ENCODE measurements around the gene ABCC4.
"Not testable (repeated sequence)": the region's sequence is repeated elsewhere in the genome, so short reads cannot be mapped to it uniquely, and the experiment has no call there.

ABCC4 gene

GRCh38 chr13:95226932-95227695 lies 74.1 kb downstream of the ABCC4 start:
- DNase-seq: no peak

DNA sequence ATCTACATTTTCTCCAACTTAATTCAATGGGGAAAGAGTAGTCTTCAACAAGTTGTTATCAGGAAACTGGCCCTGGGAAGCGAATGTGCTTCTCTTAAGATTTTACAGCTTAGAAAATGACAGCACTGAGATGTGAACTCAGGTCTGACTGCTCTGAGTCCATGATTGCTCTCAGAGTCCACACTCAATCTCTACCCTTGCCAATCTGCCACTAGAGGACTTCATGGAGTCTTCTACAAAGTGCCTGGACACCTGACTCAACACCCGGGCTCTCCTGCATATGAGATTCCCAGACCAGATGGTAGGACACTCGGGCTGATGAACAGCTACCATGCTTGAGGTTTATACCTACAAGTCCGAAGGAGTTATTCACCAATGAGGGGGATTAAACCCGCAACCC lies 74.8 kb downstream of the ABCC4 start:
- no peak for DNase-seq

DNA sequence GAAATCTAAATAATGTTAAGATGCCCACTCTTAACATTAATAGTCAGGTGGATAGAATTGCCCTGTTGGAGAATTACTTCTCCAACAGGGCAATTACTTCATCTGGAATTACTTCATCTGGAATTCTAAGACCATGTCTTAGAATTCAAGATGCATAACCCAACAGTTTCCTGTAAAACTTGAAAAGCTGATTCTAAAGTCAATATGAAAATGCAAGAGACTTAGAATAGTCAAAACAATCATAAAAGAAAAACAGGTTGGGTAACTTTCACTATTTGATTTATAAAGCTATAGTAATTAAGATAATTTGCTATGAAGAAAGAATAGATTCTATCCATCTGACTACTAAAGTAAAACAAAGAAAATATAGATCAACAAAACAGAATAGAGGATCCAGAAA lies 75.2 kb downstream of the ABCC4 start:
- DNase-seq: no peak

DNA sequence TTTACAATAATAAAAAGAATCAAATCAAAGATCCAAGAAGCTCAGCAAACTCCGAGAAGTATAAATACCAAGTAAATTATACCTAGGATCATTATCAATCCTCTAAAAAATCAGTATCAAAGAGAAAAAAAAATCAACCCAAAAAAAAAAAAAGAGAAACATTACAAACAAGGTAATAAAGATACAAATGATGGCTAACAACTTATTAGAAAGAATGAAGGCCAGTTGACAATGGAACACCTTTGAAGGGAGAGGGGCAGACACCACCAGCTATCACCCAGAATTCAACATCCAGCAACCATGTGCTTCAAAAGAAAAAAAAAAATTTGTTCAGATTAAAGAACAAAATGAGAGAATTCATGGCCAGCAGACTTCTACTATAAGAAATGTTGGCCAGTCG lies 77.2 kb downstream of the ABCC4 start:
- DNase-seq: no peak

DNA sequence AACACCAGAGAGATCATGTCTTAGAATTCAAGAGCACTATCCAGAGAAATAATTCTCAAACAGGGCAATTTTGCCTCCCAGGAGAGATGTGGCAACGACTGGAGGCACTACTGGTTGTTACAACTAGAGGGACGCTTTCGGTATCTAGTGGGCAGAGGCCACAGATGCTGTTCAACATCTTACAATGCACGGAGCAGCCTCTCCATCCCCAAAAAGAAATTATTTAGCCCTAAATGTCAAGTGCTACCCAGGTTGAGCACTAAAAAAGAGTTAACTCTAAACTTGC lies 78.6 kb downstream of the ABCC4 start:
- DNase-seq: no peak

- DNase-seq: no peak
Observed at GRCh38 chr13:95221971-95222732, 79.1 kb downstream of the ABCC4 start.

GRCh38 chr13:95220611-95221010 lies 80.6 kb downstream of the ABCC4 start:
- DNase-seq: no peak

GRCh38 chr13:95217920-95218830 lies 83.1 kb downstream of the ABCC4 start:
- no peak for DNase-seq

GRCh38 chr13:95216182-95216581 lies 85.1 kb downstream of the ABCC4 start:
- DNase-seq: no peak

DNA sequence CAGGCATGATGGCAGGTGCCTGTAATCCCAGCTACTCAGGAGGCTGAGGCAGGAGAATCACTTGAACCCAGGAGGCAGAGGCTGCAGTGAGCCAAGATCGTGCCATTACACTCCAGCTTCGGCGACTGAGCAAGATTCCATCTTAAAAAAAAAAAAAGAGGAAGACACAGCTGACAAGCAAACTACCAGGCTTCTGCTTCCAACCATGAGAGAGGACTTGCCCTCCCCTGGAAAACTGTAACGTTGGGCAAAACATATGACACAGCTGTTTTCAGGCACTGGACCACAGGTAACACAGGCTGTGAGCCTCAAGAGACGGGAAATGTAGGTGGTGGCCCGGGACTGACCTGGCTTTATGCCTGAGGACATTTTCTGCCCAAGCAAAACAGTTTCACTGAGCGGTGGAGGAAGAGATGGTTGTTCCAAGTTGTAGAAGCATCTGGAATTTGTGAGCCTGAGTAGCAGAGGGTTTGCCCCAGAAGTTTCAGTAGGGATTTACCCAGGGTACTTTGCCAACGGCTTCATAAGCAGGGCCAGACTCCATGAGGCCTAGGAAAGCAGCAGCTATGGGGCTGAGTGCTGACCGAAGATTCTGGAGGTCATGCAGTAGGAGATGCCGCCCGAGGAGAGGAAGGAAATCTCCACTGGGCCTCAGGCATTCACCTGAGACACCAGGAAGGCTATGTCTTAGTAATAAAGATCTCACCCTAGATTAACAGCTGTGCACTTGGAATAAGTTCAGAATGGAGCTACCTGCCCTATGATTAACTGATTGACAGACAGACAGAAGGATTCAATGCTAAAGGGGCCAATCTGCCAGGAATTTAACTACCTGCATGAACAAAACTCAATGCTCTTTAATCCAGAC lies 88.0 kb downstream of the ABCC4 start:
- DNase-seq: no peak

DNA sequence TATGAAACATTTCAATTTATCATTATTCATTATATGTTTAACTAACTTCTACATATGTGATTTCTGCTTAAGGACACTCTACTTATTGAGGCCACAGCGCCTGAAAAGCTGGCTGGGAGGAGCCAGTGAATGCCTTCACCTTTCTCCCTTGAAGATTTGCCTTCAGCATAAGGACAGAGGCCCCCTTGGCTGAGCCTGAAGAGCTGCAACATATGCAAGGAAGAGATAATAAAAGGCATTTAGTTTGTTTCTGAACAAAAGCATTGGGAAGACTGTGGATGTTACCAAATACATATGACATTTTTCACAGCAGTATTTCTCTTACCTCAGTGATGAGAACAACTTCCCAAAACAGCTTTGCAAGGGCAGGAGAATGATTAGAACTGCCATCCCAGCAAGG lies 92.1 kb downstream of the ABCC4 start:
- no peak for DNase-seq

GRCh38 chr13:95207769-95208366 lies 93.4 kb downstream of the ABCC4 start:
- DNase-seq: no peak

GRCh38 chr13:95206116-95206515 lies 95.1 kb downstream of the ABCC4 start:
- no peak for DNase-seq

DNA sequence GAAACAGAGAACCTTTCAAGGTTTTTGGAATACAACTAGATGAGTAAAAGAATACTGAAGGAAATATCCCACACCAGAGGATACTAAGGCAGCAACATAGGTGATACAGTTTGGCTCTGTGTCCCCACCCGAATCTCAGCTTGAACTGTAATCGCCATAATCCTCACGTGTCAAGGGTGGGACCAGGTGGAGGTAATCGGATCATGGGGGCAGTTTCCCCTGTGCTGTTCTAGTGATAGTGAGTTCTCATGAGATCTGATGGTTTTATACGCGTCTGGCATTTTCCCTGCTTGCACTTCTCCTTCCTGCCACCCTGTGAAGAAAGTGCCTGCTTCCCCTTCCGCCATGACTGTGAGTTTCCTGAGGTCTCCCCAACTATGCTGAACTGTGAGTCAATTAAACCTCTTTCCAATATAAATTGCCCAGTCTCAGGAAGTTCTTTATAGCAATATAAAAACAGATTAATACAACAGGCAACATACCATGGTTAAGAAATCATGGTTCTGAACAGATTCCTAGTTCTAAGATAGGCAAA lies 97.0 kb downstream of the ABCC4 start:
- no peak for DNase-seq

DNA sequence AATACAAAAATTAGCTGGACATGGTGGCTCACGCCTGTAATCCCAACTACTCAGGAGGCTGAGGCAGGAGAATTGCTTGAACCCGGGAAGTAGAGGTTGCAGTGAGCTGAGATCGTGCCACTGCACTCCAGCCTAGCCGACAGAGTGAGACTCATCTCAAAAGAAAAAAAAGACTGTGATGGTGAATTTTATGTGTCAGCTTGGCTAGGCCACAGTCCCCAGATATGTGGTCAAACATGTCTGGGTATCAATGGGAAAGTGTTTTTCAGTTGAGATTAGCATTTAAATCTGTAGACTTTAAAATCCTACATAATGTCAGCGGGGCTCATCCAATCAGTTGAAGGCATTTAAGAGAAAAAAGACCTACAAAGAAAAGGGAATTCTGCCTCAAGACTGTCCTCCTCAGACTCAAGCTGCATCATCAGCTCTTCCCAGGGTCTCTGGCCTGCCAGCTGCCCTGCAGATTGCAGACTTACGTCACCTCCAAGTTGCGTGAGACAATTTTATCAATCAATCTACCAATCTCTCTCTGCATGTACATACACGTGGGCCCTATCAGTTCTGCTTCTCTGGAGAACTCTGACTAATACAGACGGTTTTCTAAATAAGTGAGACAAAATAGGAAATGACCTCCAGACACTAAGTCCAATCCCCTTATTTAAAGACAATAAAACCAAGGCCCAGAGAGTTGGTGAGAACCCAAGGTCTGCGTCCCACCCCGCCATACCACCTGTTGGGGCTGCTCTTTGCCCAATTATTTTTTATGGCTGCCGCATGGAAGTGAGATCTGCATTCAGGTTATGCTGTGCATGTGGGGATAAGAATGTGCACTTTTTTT lies 99.2 kb downstream of the ABCC4 start:
- DNase-seq: no peak

DNA sequence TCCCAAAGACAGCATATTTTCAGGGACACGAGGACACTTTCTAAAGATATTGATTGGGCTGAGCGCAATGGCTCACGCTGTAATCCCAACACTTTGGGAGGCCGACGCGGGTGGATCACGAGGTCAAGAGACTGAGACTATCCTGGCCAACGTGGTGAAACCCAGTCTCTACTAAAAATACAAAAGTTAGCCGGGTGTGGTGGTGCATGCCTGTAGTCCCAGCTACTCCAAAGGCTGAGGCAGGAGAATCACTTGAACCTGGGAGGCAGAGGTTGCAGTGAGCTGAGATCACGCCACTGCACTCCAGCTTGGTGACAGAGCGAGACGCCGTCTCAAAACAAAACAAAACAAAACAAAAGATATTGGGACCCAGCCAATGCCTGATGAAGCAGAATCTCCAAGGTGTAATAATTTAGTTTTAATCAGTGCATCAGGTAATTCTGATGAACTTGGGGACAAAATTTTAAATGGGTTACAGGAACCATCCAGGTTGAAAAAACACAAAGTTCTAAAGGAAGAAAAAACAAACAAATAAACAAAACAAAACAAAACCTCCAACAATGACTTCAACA lies 100.8 kb downstream of the ABCC4 start:
- DNase-seq: not testable (repeated sequence)

GRCh38 chr13:95199896-95200295 lies 101.4 kb downstream of the ABCC4 start:
- no peak for DNase-seq

GRCh38 chr13:95198606-95199005 lies 102.6 kb downstream of the ABCC4 start:
- DNase-seq: not testable (repeated sequence)

DNA sequence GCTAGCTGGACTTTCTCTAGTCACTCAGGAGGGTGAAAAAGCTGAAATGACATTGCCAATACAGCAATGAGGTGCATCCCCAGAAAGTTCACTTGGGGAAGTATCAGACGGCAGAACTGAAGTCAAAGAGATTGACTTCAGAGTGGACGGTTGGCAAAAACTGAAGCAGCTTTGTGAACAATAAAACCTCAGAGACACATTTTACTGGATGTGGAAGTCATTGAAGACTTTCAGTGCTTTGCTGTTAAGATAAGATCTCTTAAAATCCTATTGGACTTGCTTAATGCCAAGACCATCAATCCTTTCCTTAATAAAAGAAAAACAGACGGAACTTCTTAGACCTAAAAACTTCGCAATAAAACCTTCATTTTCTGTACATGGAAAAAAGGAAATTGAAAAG lies 103.7 kb downstream of the ABCC4 start:
- no peak for DNase-seq

DNA sequence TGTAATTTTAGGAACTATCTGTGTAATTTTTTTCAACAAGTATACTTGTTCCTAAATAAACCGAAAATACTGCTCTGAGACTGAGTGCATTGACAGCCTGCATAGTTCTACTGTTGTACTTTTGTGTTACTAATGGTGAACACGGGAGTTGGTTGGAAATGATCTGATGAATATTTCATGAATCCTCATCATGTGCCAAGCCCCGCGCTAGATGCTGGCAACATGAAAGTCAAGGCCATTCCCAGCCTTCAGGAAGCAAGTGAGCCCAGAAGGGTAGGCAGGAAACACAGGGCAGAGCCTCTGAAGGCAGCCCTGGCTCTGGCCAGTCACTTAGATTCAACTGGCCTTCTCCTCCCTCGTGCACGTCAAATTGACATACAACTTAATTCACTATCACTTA lies 106.1 kb downstream of the ABCC4 start:
- DNase-seq: peak in 1 of 2 donors; percentile 16

Data from hippocampal formation (tissue), 2 donors.